Adrenal gland (tissue), 5 donors: ENCODE data around the gene RTP2.

Source experiments
- CTCF ChIP-seq, 6 experiments: fragments of 450-650 bp in 4 of 6; fragments of 200-600 bp in 2 of 6; sonication (generic) in 1 of 6; IDR thresholded peaks; 1 replicate in 5 of 6; 2 replicates in 1 of 6; pipeline versions ENCODE4 v1.5.1 to v1.8.0; 2016 to 2021; ENCODE audit warnings: antibody characterized with exemption in 6 of 6, mild to moderate bottlenecking in 2 of 6, moderate library complexity in 1 of 6
- POLR2A ChIP-seq, 2 donors: fragments of 450-650 bp; IDR thresholded peaks; one replicate each; pipeline ENCODE4 v1.6.1; 2017; ENCODE audit warnings: antibody characterized with exemption in 2 of 2, mild to moderate bottlenecking in 2 of 2, moderate library complexity in 1 of 2
- donor health status: DM: no; HTN: no; CAD: no.

DNA sequence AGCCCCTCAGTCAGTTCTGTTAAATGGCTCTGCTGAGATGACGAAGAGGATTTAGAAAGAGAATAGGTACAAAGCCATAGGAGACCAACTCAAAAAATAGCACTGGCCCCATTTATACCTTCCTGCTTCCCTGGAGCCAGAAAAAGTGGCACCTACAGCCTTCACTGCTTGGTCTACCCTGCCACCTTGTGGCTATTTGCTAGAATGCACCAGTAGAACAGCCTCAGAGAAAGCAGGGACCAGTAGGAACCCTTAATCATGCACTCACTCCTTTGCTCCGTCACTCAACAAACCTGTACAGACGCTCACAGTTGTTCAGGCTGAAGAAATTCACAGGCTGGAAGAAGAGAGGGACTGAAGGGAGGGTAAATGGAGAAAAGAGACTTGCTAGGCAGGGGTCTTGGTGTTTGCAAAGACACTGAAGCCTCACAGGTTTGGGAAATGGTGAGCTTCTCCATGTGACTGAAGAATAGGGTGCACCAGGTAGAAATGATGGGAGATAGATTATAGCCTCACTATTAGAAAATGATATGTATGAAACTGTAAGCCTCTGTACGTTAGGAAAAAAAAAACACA is 12.1 kb upstream of the RTP2 start:
- TF ChIP-seq CTCF (IDR thresholded peaks at IDR 0.05) (peak; percentile 90 to 96 (median 95)), POLR2A (IDR thresholded peaks at IDR 0.05) (no peak)
